ENCODE results near the gene COLGALT1. TPM values are rescaled to one million over a fixed set of nuclear protein-coding genes. Genes with fewer than 3 reads are reported as not detected.

The COLGALT1 gene
- total RNA-seq, 4 donors from 2014 or later = 74.5 to 141 (median 88.2) TPM

DNA sequence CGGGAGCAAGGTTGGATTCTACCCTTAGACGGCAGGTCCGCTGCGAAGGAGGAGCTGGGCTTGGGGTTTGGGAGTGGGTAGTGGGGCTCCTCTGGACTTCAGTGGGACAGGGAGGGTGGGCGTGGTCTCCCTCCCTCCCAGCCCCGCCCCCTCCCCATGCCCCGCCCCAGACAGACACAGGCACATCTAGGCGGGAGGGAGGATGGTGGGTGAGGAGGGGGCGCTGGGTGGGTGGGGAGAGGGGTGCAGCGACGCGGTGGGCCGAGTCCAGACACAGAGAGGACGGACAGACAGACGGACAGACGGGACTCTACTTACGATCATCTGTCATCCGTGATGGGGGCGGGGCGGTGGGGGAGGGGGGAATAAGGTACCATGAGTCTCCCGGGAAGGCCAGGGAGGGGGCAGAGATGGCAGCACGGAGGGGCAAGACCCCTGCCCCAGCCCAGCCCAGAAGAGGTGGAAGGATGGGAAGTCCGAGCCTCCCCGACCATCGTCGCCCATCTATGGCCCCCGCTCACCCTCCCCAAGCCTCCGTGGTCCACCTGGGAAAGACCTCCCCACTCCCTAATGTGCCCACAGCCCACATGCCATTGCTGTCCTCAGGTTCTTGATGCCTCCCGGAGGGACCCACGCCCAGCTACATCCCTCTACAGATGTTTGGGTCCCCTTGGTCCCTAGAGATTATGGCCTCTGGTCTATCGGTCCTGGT, 67.9 kb downstream of the COLGALT1 start:
- no peaks in the 10 kb centered on the region for H3K4me1 ChIP-seq
- peaks cover 0 to 15% (median 0%) of the 10 kb centered on the region in 4 donors for H3K9me3 ChIP-seq
- no peak overlapping the region for H3K27ac ChIP-seq
- peaks cover 0 to 6% of the 10 kb centered on the region in 2 donors for H3K27me3 ChIP-seq
- 83 to 89% methylated on average over 30 to 31 of the region's 31 CpGs for WGBS, 2 donors
- DNase-seq (ENCODE audit: low spot score in 2 of 2) = no peak
- H3K36me3 ChIP-seq = no peaks in the 10 kb centered on the region
- TF ChIP-seq POLR2A (IDR thresholded peaks at IDR 0.05) (no peak), EP300 (IDR thresholded peaks at IDR 0.05) (no peak)
- TF ChIP-seq, protein P1, sequence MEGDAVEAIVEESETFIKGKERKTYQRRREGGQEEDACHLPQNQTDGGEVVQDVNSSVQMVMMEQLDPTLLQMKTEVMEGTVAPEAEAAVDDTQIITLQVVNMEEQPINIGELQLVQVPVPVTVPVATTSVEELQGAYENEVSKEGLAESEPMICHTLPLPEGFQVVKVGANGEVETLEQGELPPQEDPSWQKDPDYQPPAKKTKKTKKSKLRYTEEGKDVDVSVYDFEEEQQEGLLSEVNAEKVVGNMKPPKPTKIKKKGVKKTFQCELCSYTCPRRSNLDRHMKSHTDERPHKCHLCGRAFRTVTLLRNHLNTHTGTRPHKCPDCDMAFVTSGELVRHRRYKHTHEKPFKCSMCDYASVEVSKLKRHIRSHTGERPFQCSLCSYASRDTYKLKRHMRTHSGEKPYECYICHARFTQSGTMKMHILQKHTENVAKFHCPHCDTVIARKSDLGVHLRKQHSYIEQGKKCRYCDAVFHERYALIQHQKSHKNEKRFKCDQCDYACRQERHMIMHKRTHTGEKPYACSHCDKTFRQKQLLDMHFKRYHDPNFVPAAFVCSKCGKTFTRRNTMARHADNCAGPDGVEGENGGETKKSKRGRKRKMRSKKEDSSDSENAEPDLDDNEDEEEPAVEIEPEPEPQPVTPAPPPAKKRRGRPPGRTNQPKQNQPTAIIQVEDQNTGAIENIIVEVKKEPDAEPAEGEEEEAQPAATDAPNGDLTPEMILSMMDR (IDR thresholded peaks at IDR 0.05) = no peak
- H3K4me3 ChIP-seq = no peak overlapping the region

DNA sequence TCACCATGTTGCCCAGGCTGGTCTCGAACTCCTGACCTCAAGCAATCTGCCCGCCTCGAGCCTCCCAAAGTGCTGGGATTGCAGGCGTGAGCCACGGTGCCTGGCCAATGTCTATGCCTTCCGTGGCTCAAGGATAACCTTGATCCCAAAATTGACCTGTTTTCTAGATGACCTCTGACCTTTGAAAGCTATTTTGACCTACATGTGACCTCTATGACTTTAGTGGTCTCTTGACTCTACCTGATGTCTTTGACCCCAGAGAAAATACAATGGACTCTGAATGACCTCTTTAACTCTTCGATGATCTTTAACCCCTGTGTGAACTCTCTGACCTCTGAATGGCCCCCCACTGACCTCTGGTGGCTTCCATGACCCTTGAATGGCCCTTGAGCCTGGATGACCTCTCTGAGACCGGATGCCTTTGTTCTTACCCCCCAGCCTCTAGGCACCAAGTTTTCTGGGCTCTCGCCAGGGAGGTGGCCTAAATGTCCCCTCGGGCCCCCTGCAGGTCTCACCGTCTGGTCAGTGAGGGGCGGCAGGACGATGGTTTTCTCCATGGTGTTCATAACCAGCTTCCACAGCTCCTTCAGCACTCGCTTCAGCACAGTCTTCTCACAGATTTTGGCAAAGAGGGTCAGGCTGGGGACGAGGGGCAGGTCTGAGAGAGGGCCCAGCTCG, 69.0 kb downstream of the COLGALT1 start:
- Histone ChIP-seq H3K9me3 (peaks cover 0 to 15% (median 0%) of the 10 kb centered on the region in 4 donors), H3K4me3 (no peak overlapping the region), H3K27me3 (peaks cover 0 to 6% of the 10 kb centered on the region in 2 donors), H3K27ac (no peak overlapping the region), H3K36me3 (no peaks in the 10 kb centered on the region), H3K4me1 (no peaks in the 10 kb centered on the region)
- no peak for DNase-seq (ENCODE audit: low spot score in 2 of 2)
- TF ChIP-seq POLR2A (IDR thresholded peaks at IDR 0.05) (no peak), EP300 (IDR thresholded peaks at IDR 0.05) (no peak)
- TF ChIP-seq, protein P1 (IDR thresholded peaks at IDR 0.05) = no peak
- WGBS, 2 donors = 76 to 81% methylated on average over 15 to 16 of the region's 16 CpGs

DNA sequence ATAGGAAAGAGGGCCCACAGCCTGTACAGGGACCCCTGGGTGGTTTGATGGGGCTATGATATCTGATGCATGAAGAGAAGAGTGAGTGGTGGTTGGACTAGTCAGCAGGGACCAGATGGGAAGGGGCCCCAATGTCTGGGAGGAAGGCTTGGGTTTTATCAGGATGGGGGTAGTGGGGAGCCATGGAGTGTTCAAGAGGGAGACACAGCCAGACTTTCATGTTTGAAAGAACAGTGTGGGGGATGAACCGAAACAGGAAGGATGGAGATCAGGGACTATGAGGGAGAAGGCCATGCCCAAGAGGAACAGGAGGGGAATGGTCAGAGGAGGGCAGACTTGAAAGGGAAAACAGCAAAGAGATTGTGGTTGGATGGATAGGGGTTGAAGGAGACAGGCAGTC, 69.6 kb downstream of the COLGALT1 start:
- Histone ChIP-seq H3K27ac (no peak overlapping the region), H3K4me3 (no peak overlapping the region), H3K27me3 (peaks cover 0 to under 1% of the 10 kb centered on the region in 2 donors), H3K36me3 (no peaks in the 10 kb centered on the region), H3K4me1 (no peaks in the 10 kb centered on the region), H3K9me3 (peaks cover 0 to 15% (median 0%) of the 10 kb centered on the region in 4 donors)
- TF ChIP-seq POLR2A (IDR thresholded peaks at IDR 0.05) = no peak
- no peak for TF ChIP-seq EP300 (IDR thresholded peaks at IDR 0.05)
- TF ChIP-seq, protein P1 (IDR thresholded peaks at IDR 0.05) = no peak
- WGBS, 2 donors = 86 to 100% methylated on average over 1 of the region's 1 CpG
- no peak for DNase-seq (ENCODE audit: low spot score in 2 of 2)

DNA sequence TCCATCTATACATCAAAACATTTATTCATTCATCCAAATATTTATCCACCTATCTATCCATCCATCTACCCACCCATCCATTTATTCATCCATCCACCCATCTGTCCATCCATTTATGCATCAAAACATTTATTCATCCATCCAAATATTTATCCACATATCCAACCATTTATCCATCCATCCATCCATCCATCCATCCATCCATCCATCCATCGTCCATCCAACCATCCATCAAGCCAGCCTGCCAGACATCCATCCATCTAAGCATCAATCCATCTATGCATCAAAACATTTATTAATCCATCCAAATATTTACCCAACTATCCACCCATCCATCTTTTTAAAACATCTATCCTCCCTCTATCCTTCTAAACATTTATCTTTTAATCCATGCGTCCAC, 70.5 kb downstream of the COLGALT1 start:
- TF ChIP-seq, protein P1 (IDR thresholded peaks at IDR 0.05) = no peak
- TF ChIP-seq POLR2A (IDR thresholded peaks at IDR 0.05) (no peak), EP300 (IDR thresholded peaks at IDR 0.05) (no peak)
- 90 to 91% methylated on average over 2 of the region's 2 CpGs for WGBS, 2 donors
- peaks cover 0 to 14% (median 0%) of the 10 kb centered on the region in 4 donors for H3K9me3 ChIP-seq

DNA sequence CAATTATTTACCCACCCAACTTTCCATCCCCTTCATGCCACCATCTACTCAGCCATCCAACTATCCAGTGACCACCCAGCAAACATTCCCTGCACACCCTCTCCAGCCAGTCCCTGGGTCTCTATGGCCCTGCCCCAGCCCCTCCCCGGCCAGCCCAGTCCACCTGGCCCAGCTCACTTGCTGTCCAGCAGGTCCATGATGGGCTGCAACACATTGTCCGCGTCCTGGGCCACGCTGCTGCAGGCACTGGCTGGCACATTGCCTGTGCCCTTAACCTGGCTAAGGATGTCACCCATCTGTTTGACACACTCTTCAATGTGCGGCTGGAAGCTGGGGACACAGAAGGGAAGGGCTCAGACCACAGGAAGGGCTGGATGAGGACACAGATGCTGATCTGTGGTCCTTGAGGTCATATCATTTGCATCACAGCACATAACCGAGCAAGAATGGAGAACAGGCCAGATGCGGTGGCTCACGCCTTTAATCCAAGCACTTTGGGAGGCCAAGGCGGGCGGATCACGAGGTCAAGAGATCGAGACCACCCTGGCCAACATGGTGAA, 71.1 kb downstream of the COLGALT1 start:
- Histone ChIP-seq H3K9me3 (peaks cover 0 to 9% (median 0%) of the 10 kb centered on the region in 4 donors), H3K4me3 (no peak overlapping the region)
- DNase-seq (ENCODE audit: low spot score in 2 of 2) = no peak

More for the DNA sequence above, 70.5 kb downstream of the COLGALT1 start:
- no peaks in the 10 kb centered on the region for H3K27me3 ChIP-seq
- no peaks in the 10 kb centered on the region for H3K4me1 ChIP-seq
- H3K4me3 ChIP-seq = no peak overlapping the region
- no peak for DNase-seq (ENCODE audit: low spot score in 2 of 2)
- H3K27ac ChIP-seq = no peak overlapping the region
- no peaks in the 10 kb centered on the region for H3K36me3 ChIP-seq

More for the DNA sequence above, 71.1 kb downstream of the COLGALT1 start:
- no peak overlapping the region for H3K27ac ChIP-seq
- no peaks in the 10 kb centered on the region for H3K4me1 ChIP-seq
- TF ChIP-seq, protein P1 (IDR thresholded peaks at IDR 0.05) = no peak
- no peak for TF ChIP-seq POLR2A (IDR thresholded peaks at IDR 0.05)
- no peak for TF ChIP-seq EP300 (IDR thresholded peaks at IDR 0.05)
- 85 to 90% methylated on average over 12 of the region's 12 CpGs for WGBS, 2 donors
- no peaks in the 10 kb centered on the region for H3K36me3 ChIP-seq
- no peaks in the 10 kb centered on the region for H3K27me3 ChIP-seq
